ENCODE measurements around the gene PF4V1.

Gene PF4V1

GRCh38 chr4:73836373-73837279, 16.5 kb upstream of the PF4V1 start, which contains the start of gene CXCL6:
CXCL6 (plus strand) TSS chr4:73836678; CDS start chr4:73836751, 73 bp downstream.
- TF ChIP-seq SP3 (tag by site-specific recombination; IDR thresholded peaks at IDR 0.05), result 0 out of 2 replicates have a peak, but pooled peaks have one; percentile 30
- peak; percentile 92 for TF ChIP-seq ZIC2 (tag by site-specific recombination; IDR thresholded peaks at IDR 0.05)
- TF ChIP-seq ZNF394 (tag by site-specific recombination; IDR thresholded peaks at IDR 0.05; ENCODE audit: borderline replicate concordance), result peak; percentile 24; the same call in 1 of the 2 replicates
- TF ChIP-seq ZBTB20 (tag by site-specific recombination; IDR thresholded peaks at IDR 0.05), result peak; percentile 68; the same call in 1 of the 2 replicates
- 0 out of 2 replicates have a peak, but pooled peaks have one; percentile 22 for TF ChIP-seq ZNF398 (tag by site-specific recombination; IDR thresholded peaks at IDR 0.05)
- TF ChIP-seq ZNF768 (tag by site-specific recombination; IDR thresholded peaks at IDR 0.05), result no peak
- TF ChIP-seq ZBTB10 (tag by site-specific recombination; IDR thresholded peaks at IDR 0.05), result 0 out of 2 replicates have a peak, but pooled peaks have one; percentile 21
- no peak for TF ChIP-seq ZNF23 (tag by site-specific recombination; IDR thresholded peaks at IDR 0.05; ENCODE audit: borderline replicate concordance)
- peak; percentile 60 for TF ChIP-seq ZBTB17 (tag by site-specific recombination; IDR thresholded peaks at IDR 0.05)
- peak; percentile 59 for TF ChIP-seq ZBTB48 (tag by site-specific recombination; IDR thresholded peaks at IDR 0.05)
- peak; percentile 47 for TF ChIP-seq ZNF335 (tag by site-specific recombination; conservative IDR thresholded peaks at IDR 0.05)
- 0 out of 2 replicates have a peak, but pooled peaks have one; percentile 11 for TF ChIP-seq ZNF366 (tag by site-specific recombination; conservative IDR thresholded peaks at IDR 0.05)
- peak; percentile 56 for TF ChIP-seq ZBTB26 (tag by site-specific recombination; optimal IDR thresholded peaks at IDR 0.05)
- peak; percentile 33; the same call in 1 of the 2 replicates for TF ChIP-seq ZNF600 (tag by site-specific recombination; IDR thresholded peaks at IDR 0.05)
- TF ChIP-seq ZNF529 (tag by site-specific recombination; IDR thresholded peaks at IDR 0.05; ENCODE audit: insufficient replicate concordance), result no peak
- Histone ChIP-seq H3K36me3 (ENCODE audit: control insufficient read depth in 2 of 2, insufficient read depth in 1 of 2, low read length in 2 of 2) (no peaks in the 10 kb centered on the region), H3K27ac (ENCODE audit: extremely low read depth, low read depth, low read length) (peak within 1 kb of the TSS; percentile 10; the same call in 1 of the 2 replicates), H3K4me1 (ENCODE audit: control insufficient read depth, insufficient read depth, low read length) (no peaks in the 10 kb centered on the region), H3K4me3 (ENCODE audit: low read depth, low read length) (peak within 1 kb of the TSS; percentile 28), H3K9me3 (ENCODE audit: control insufficient read depth, insufficient read depth, low read depth, low read length) (no peaks in the 10 kb centered on the region)
- ChIA-PET CTCF (interaction anchor here (0.6 kb wide), 1 partner anchor 298 kb away, joined by 4 read pairs; no protein-coding TSS in a partner anchor), POLR2A (no interaction called here)

GRCh38 chr4:73839071-73839470, 14.0 kb upstream of the PF4V1 start:
- TF ChIP-seq ZNF561 (tag by site-specific recombination; IDR thresholded peaks at IDR 0.05; ENCODE audit: borderline replicate concordance) (no peak), ZNF707 (tag by site-specific recombination; IDR thresholded peaks at IDR 0.05) (no peak), ZNF555 (tag by site-specific recombination; conservative IDR thresholded peaks at IDR 0.05) (no peak), ZNF76 (tag by site-specific recombination; IDR thresholded peaks at IDR 0.05; ENCODE audit: borderline replicate concordance, low read depth) (no peak), YY2 (tag by site-specific recombination; IDR thresholded peaks at IDR 0.05) (no peak), ZFP69B (tag by site-specific recombination; IDR thresholded peaks at IDR 0.05) (no peak), ZBTB48 (tag by site-specific recombination; IDR thresholded peaks at IDR 0.05) (no peak), ZNF274 (IDR thresholded peaks at IDR 0.05; ENCODE audit: low read length) (no peak), ZNF274 (tag by site-specific recombination; IDR thresholded peaks at IDR 0.05; ENCODE audit: borderline replicate concordance) (no peak), FEZF1 (tag by site-specific recombination; IDR thresholded peaks at IDR 0.05) (no peak), ZNF837 (tag by site-specific recombination; IDR thresholded peaks at IDR 0.05) (no peak), HOXD13 (CRISPR knock-in tag; IDR thresholded peaks at IDR 0.05; ENCODE audit: borderline replicate concordance) (no peak), OVOL3 (tag by site-specific recombination; IDR thresholded peaks at IDR 0.05) (no peak), SETDB1 (IDR thresholded peaks at IDR 0.05; ENCODE audit: insufficient read length, low read length) (no peak), ZNF394 (tag by site-specific recombination; IDR thresholded peaks at IDR 0.05; ENCODE audit: borderline replicate concordance) (no peak)
- CTCF ChIA-PET, result interaction anchor here (0.6 to 1.5 kb wide), 2 partner anchors 26 to 196 kb away, joined by 3 read pairs; no protein-coding TSS in a partner anchor
- H3K9me3 ChIP-seq (ENCODE audit: control insufficient read depth, insufficient read depth, low read depth, low read length), result no peaks in the 10 kb centered on the region
- no peaks in the 10 kb centered on the region for H3K36me3 ChIP-seq (ENCODE audit: control insufficient read depth in 2 of 2, insufficient read depth in 1 of 2, low read length in 2 of 2)
- POLR2A ChIA-PET, result no interaction called here
- no peaks in the 10 kb centered on the region for H3K4me1 ChIP-seq (ENCODE audit: control insufficient read depth, insufficient read depth, low read length)
- no peak overlapping the region for H3K27ac ChIP-seq (ENCODE audit: extremely low read depth, low read depth, low read length)
- H3K4me3 ChIP-seq (ENCODE audit: low read depth, low read length), result no peak overlapping the region
